ENCODE results near the gene CAPN11. TPM values are rescaled to one million over a fixed set of nuclear protein-coding genes. Genes with fewer than 3 reads are reported as not detected.

Gene CAPN11
- total and polyA plus RNA-seq, 2 of the 4 experiments (the other 2 are of a cell fraction), result not detected

GRCh38 chr6:44151348-44152108 lies 7.1 kb upstream of the CAPN11 start:
- WGBS, 2 experiments (ENCODE audit: extremely low coverage in 2 of 2, insufficient read length in 1 of 2), result 33% methylated on average over 11 of the region's 31 CpGs; no CpG with 5 or more reads in 1 of the 2 experiments
- Histone ChIP-seq H3K4me3 (ENCODE audit: insufficient read depth, low read depth, low read length) (no peak overlapping the region), H4K8ac (ENCODE audit: low read depth in 2 of 2, low read length in 2 of 2) (no peak overlapping the region), H4K91ac (ENCODE audit: insufficient read depth, low read depth, low read length) (no peak overlapping the region), H3K4me1 (ENCODE audit: control insufficient read depth, insufficient read depth, low read length) (peaks cover 2% of the 10 kb centered on the region), H2BK5ac (ENCODE audit: low read depth, low read length, poor library complexity, severe bottlenecking) (no peak overlapping the region), H2BK15ac (ENCODE audit: low read depth, low read length) (no peak overlapping the region), H3K36me3 (ENCODE audit: control insufficient read depth, insufficient read depth, low read length) (peaks cover 35% of the 10 kb centered on the region), H2AK9ac (replicated peaks; ENCODE audit: low read depth, low read length, poor library complexity) (no peak overlapping the region), H3K27ac (ENCODE audit: insufficient read depth, low read length) (no peak overlapping the region), H2BK120ac (ENCODE audit: low read depth, low read length) (no peak overlapping the region), H3K4me2 (ENCODE audit: low read depth, low read length) (no peak overlapping the region), H3K14ac (replicated peaks; ENCODE audit: low read depth, low read length) (no peak overlapping the region), H4K20me1 (ENCODE audit: insufficient read depth, low read length) (peaks cover 10% of the 10 kb centered on the region; the same call in 1 of the 2 replicates), H3K4ac (ENCODE audit: low read depth, low read length) (no peak overlapping the region), H3K9me3 (ENCODE audit: control insufficient read depth, insufficient read depth, low read length) (no peaks in the 10 kb centered on the region), H2AK5ac (ENCODE audit: low read depth, low read length) (no peak overlapping the region; the same call in 1 of the 2 replicates), H3K27me3 (ENCODE audit: control insufficient read depth, insufficient read depth, low read length) (no peaks in the 10 kb centered on the region), H4K5ac (ENCODE audit: low read depth, low read length) (no peak overlapping the region), H3K79me1 (ENCODE audit: low read depth in 1 of 2, low read length in 2 of 2) (no peaks in the 10 kb centered on the region), H3K23ac (ENCODE audit: low read depth, low read length) (no peak overlapping the region), H2AFZ (replicated peaks; ENCODE audit: low read length, poor library complexity) (peak overlapping the region; percentile 71), H3K9me1 (ENCODE audit: insufficient read depth, low read length) (0 out of 2 replicates have a peak, but pooled peaks cover 2% of the 10 kb centered on the region), H2BK20ac (ENCODE audit: low read depth, low read length) (no peak overlapping the region), H3K18ac (ENCODE audit: low read depth, low read length) (no peak overlapping the region), H3K56ac (ENCODE audit: extremely low read depth, insufficient read depth, low read length) (no peak overlapping the region), H3K9ac (ENCODE audit: low read depth, low read length) (no peak overlapping the region)
- CTCF ChIA-PET, result interaction anchor here (0.7 to 1.0 kb wide), 2 partner anchors 35 to 55 kb away, joined by 3 to 4 read pairs; no protein-coding TSS in a partner anchor
- dilution Hi-C loops (cut with HindIII; ENCODE audit: low sequenced_read_pairs, unreplicated experiment) (no loop called here), intact Hi-C loops (cut with micrococcal nuclease) (loop anchor here (1.0 kb wide), 2 partner anchors 37 to 55 kb away; no protein-coding TSS in a partner anchor), in situ Hi-C loops (cut with MboI; ENCODE audit: low sequenced_read_pairs) (no loop called here)
- BruUV-seq (replicated peaks), result no TSS peak
- ATAC-seq (ENCODE audit: low read depth) (peak; percentile 94), DNase-seq (peak; percentile 62)
- POLR2A ChIA-PET (ENCODE audit: unreplicated experiment), result no interaction called here
- TF ChIP-seq ELK1 (IDR thresholded peaks at IDR 0.05; ENCODE audit: borderline replicate concordance, low read depth, low read length), result no peak
- TF ChIP-seq SMC3 (IDR thresholded peaks at IDR 0.05; ENCODE audit: low read depth, low read length), result peak; percentile 95
- no peak for TF ChIP-seq RFX5 (IDR thresholded peaks at IDR 0.05; ENCODE audit: low read depth, low read length)
- TF ChIP-seq, protein P1, sequence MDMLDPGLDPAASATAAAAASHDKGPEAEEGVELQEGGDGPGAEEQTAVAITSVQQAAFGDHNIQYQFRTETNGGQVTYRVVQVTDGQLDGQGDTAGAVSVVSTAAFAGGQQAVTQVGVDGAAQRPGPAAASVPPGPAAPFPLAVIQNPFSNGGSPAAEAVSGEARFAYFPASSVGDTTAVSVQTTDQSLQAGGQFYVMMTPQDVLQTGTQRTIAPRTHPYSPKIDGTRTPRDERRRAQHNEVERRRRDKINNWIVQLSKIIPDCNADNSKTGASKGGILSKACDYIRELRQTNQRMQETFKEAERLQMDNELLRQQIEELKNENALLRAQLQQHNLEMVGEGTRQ (IDR thresholded peaks at IDR 0.05; ENCODE audit: low read depth, low read length), result no peak
- TF ChIP-seq CTCF (conservative IDR thresholded peaks at IDR 0.05; ENCODE audit: low read depth, low read length), result peak; percentile 98
- no peak for TF ChIP-seq MXI1 (IDR thresholded peaks at IDR 0.05; ENCODE audit: borderline replicate concordance, low read depth, low read length)
- TF ChIP-seq CEBPB (IDR thresholded peaks at IDR 0.05; ENCODE audit: low read depth, low read length), result no peak
- no peak for TF ChIP-seq MAZ (IDR thresholded peaks at IDR 0.05; ENCODE audit: borderline replicate concordance, low read depth, low read length)
- TF ChIP-seq MAFK (IDR thresholded peaks at IDR 0.05; ENCODE audit: low read depth, low read length), result no peak
- TF ChIP-seq POLR2A (IDR thresholded peaks at IDR 0.05; ENCODE audit: low read depth, low read length), result no peak
- TF ChIP-seq RAD21 (IDR thresholded peaks at IDR 0.05; ENCODE audit: low read length), result peak; percentile 84
- no peak for TF ChIP-seq NFE2L2 (IDR thresholded peaks at IDR 0.05; ENCODE audit: low read depth, low read length)
- no peak for TF ChIP-seq FOS (IDR thresholded peaks at IDR 0.05; ENCODE audit: low read depth, low read length)
- no peak for TF ChIP-seq RCOR1 (IDR thresholded peaks at IDR 0.05; ENCODE audit: insufficient replicate concordance, low read length)
- no peak for TF ChIP-seq CHD1 (IDR thresholded peaks at IDR 0.05; ENCODE audit: low read depth, low read length)
